8988T (cell line): ENCODE results near the gene YWHAB.

Experiments
- DNase-seq: peaks from one replicate; pipeline ENCODE4 v3.0.0; 2011

YWHAB gene

GRCh38 chr20:44916586-44916985 is 31.1 kb downstream of the YWHAB start:
- DNase-seq, result no peak

- DNase-seq, result no peak
Observed at GRCh38 chr20:44917399-44917798, 31.9 kb downstream of the YWHAB start.

GRCh38 chr20:44918342-44918741 is 32.8 kb downstream of the YWHAB start:
- DNase-seq, result no peak

GRCh38 chr20:44918761-44919160 is 33.3 kb downstream of the YWHAB start:
- DNase-seq, result no peak

- DNase-seq, result no peak
Observed at GRCh38 chr20:44921447-44921846, 35.9 kb downstream of the YWHAB start.

- no peak for DNase-seq
Observed at GRCh38 chr20:44924541-44924940, 39.0 kb downstream of the YWHAB start.

- no peak for DNase-seq
Observed at GRCh38 chr20:44928595-44928994, 43.1 kb downstream of the YWHAB start.

- no peak for DNase-seq
Observed at GRCh38 chr20:44930517-44931168, 45.1 kb downstream of the YWHAB start.

GRCh38 chr20:44931911-44932310 is 46.4 kb downstream of the YWHAB start:
- DNase-seq, result no peak

- DNase-seq, result no peak
Observed at GRCh38 chr20:44932916-44933315, 47.4 kb downstream of the YWHAB start.

- no peak for DNase-seq
Observed at GRCh38 chr20:44936510-44936909, 51.0 kb downstream of the YWHAB start.

GRCh38 chr20:44938637-44939036 is 53.1 kb downstream of the YWHAB start:
- no peak for DNase-seq

- no peak for DNase-seq
Observed at GRCh38 chr20:44941120-44941691, 55.7 kb downstream of the YWHAB start.

GRCh38 chr20:44942264-44942973 is 56.9 kb downstream of the YWHAB start:
- no peak for DNase-seq

- no peak for DNase-seq
Observed at GRCh38 chr20:44943828-44944227, 58.3 kb downstream of the YWHAB start.

- no peak for DNase-seq
Observed at GRCh38 chr20:44945261-44945660, 59.8 kb downstream of the YWHAB start.

GRCh38 chr20:44946271-44946852 is 60.9 kb downstream of the YWHAB start:
- no peak for DNase-seq

GRCh38 chr20:44948107-44948506 is 62.6 kb downstream of the YWHAB start:
- no peak for DNase-seq

GRCh38 chr20:44948513-44948912 is 63.0 kb downstream of the YWHAB start:
- no peak for DNase-seq

GRCh38 chr20:44950368-44950767 is 64.9 kb downstream of the YWHAB start:
- no peak for DNase-seq

GRCh38 chr20:44952731-44953130 is 67.2 kb downstream of the YWHAB start:
- no peak for DNase-seq

GRCh38 chr20:44954211-44954610 is 68.7 kb downstream of the YWHAB start:
- no peak for DNase-seq

GRCh38 chr20:44955270-44955669 is 69.8 kb downstream of the YWHAB start:
- no peak for DNase-seq

GRCh38 chr20:44956410-44956809 is 70.9 kb downstream of the YWHAB start:
- DNase-seq, result no peak
